Dedifferentiated amniotic fluid mesenchymal stem cell (primary cell): ENCODE results near the gene HMX3.

Experiments used
- DNase-seq: peaks from one replicate; pipeline ENCODE4 v3.0.0-alpha.2; 2016; ENCODE audit errors: extremely low spot score

The HMX3 gene

GRCh38 chr10:123134343-123134914 is 1.3 kb upstream of the HMX3 start:
- DNase-seq: no peak

GRCh38 chr10:123134915-123135414 is 805 bp upstream of the HMX3 start:
- no peak for DNase-seq

- no peak for DNase-seq
These were observed 543 bp downstream of the HMX3 start for GRCh38 chr10:123136221-123136805.

- DNase-seq: no peak
These were observed 1.3 kb downstream of the HMX3 start for GRCh38 chr10:123136806-123137642.

GRCh38 chr10:123139165-123139520 is 3.4 kb downstream of the HMX3 start:
- DNase-seq: no peak

GRCh38 chr10:123139521-123140163 is 3.9 kb downstream of the HMX3 start:
- DNase-seq: no peak

GRCh38 chr10:123140164-123140982 is 4.6 kb downstream of the HMX3 start:
- DNase-seq: no peak

- DNase-seq: no peak
These were observed 5.2 kb downstream of the HMX3 start for GRCh38 chr10:123140983-123141390.

GRCh38 chr10:123141791-123142700 is 6.3 kb downstream of the HMX3 start:
- DNase-seq: no peak

GRCh38 chr10:123142701-123143161 is 7.0 kb downstream of the HMX3 start:
- no peak for DNase-seq

GRCh38 chr10:123143162-123143824 is 7.5 kb downstream of the HMX3 start:
- no peak for DNase-seq

- DNase-seq: no peak
These were observed 8.0 kb downstream of the HMX3 start for GRCh38 chr10:123143825-123144168.

- DNase-seq: no peak
These were observed 9.1 kb downstream of the HMX3 start for GRCh38 chr10:123144697-123145541.

- no peak for DNase-seq
These were observed 9.8 kb downstream of the HMX3 start for GRCh38 chr10:123145542-123146012.

- no peak for DNase-seq
These were observed 10.5 kb downstream of the HMX3 start for GRCh38 chr10:123146013-123146893.

- no peak for DNase-seq
These were observed 11.3 kb downstream of the HMX3 start for GRCh38 chr10:123146894-123147634.
